Stimulated activated naive CD8-positive, alpha-beta T cell treated with anti-CD3 and anti-CD28 coated beads, Interleukin-15, amount 100 ng/mL, for 72 hours (primary cell): ENCODE data around the gene IFIT2.

Experiments
- ATAC-seq: fragments of 150-1000 bp; cut with Tn5 transposase; 2 replicates; pipeline ENCODE4 v1.10.0; 2021; ENCODE audit warnings: mild to moderate bottlenecking, moderate library complexity
- DNase-seq, 2 donors: peaks; one replicate each; pipeline ENCODE4 v3.0.0; 2021 to 2022
- H3K27ac Mint-ChIP-seq, 2 donors: one replicate each; pipeline ENCODE4 v1.8.0; 2022; ENCODE audit warnings: mild to moderate bottlenecking in 2 of 2, mixed read lengths in 2 of 2, moderate library complexity in 2 of 2
- H3K27me3 Mint-ChIP-seq: one replicate; pipeline ENCODE4 v1.8.0; 2022; ENCODE audit warnings: mixed read lengths
- H3K4me1 Mint-ChIP-seq: one replicate; pipeline ENCODE4 v1.8.0; 2022; ENCODE audit warnings: mild to moderate bottlenecking, mixed read lengths
- H3K4me3 Mint-ChIP-seq, 2 donors: one replicate each; pipeline ENCODE4 v1.8.0; 2022; ENCODE audit warnings: mild to moderate bottlenecking in 2 of 2, mixed read lengths in 2 of 2, moderate library complexity in 1 of 2
- H3K9me3 Mint-ChIP-seq, 2 donors: one replicate each; pipeline ENCODE4 v1.8.0; 2022; ENCODE audit warnings: mixed read lengths in 2 of 2

Gene IFIT2

GRCh38 chr10:89352802-89353201 is 51.0 kb downstream of the IFIT2 start:
- H3K9me3 Mint-ChIP-seq = no peaks in the 10 kb centered on the region
- H3K4me3 Mint-ChIP-seq = no peak overlapping the region
- DNase-seq = no peak
- no peak for ATAC-seq
- H3K27me3 Mint-ChIP-seq = peaks cover 50% of the 10 kb centered on the region
- no peak overlapping the region for H3K27ac Mint-ChIP-seq
- peaks cover 23% of the 10 kb centered on the region for H3K4me1 Mint-ChIP-seq

GRCh38 chr10:89355394-89355931 is 53.6 kb downstream of the IFIT2 start:
- peaks cover 21% of the 10 kb centered on the region for H3K4me1 Mint-ChIP-seq
- H3K27me3 Mint-ChIP-seq = peaks cover 45% of the 10 kb centered on the region
- DNase-seq (no peak), ATAC-seq (peak; percentile 37)
- no peaks in the 10 kb centered on the region for H3K9me3 Mint-ChIP-seq
- H3K4me3 Mint-ChIP-seq = no peak overlapping the region
- H3K27ac Mint-ChIP-seq = no peak overlapping the region

GRCh38 chr10:89357096-89357495 is 55.2 kb downstream of the IFIT2 start:
- H3K27me3 Mint-ChIP-seq = peaks cover 49% of the 10 kb centered on the region
- no peaks in the 10 kb centered on the region for H3K9me3 Mint-ChIP-seq
- DNase-seq (no peak), ATAC-seq (no peak)
- peaks cover 4% of the 10 kb centered on the region for H3K4me1 Mint-ChIP-seq
- H3K4me3 Mint-ChIP-seq = no peak overlapping the region
- no peak overlapping the region for H3K27ac Mint-ChIP-seq

- ATAC-seq (no peak), DNase-seq (no peak)
- Mint-ChIP-seq H3K27me3 (peaks cover 45% of the 10 kb centered on the region), H3K9me3 (no peaks in the 10 kb centered on the region), H3K4me1 (no peaks in the 10 kb centered on the region), H3K4me3 (no peak overlapping the region), H3K27ac (no peak overlapping the region)
These were observed 56.1 kb downstream of the IFIT2 start for GRCh38 chr10:89357975-89358374.
